Vagina (tissue), 2 donors: Measurements from ENCODE around the gene MAL.

ENCODE experiments used
- CTCF ChIP-seq, 3 experiments: fragments of 450-650 bp in 2 of 3; fragments of 200-600 bp in 1 of 3; sonication (generic) in 1 of 3; IDR thresholded peaks; one replicate each; pipeline ENCODE4 v1.5.1; 2017 to 2019; ENCODE audit warnings: antibody characterized with exemption in 3 of 3, mild to moderate bottlenecking in 2 of 3, moderate library complexity in 2 of 3
- POLR2A ChIP-seq, 2 donors: fragments of 450-650 bp; IDR thresholded peaks; one replicate each; pipeline ENCODE4 v1.6.1; 2017; ENCODE audit warnings: antibody characterized with exemption in 2 of 2, mild to moderate bottlenecking in 2 of 2, moderate library complexity in 2 of 2

GRCh38 chr2:95010718-95011117, 14.8 kb upstream of the MAL start:
- TF ChIP-seq CTCF (IDR thresholded peaks at IDR 0.05) (no peak), POLR2A (IDR thresholded peaks at IDR 0.05) (no peak)
